Smooth muscle cell (in vitro differentiated cells): ENCODE results near the gene ATP8B1. TPM values are rescaled to one million over a fixed set of nuclear protein-coding genes. Genes with fewer than 3 reads are reported as not detected.

Experiments
- DNase-seq: peaks from one replicate; lab custom pipeline; 2025; ENCODE audit not compliant: unreplicated experiment; lab: John Stamatoyannopoulos, UW
- H2AFZ ChIP-seq: fragments of 200-600 bp; sonication (generic); 2 replicates; pipeline ENCODE4 v1.6.0; 2016; ENCODE audit warnings: antibody characterized with exemption, low read depth, mild to moderate bottlenecking
- H3F3A ChIP-seq: fragments of 200-600 bp; sonication (generic); 2 replicates; pipeline ENCODE4 v1.6.0; 2017; ENCODE audit warnings: antibody characterized with exemption, low read depth
- H3K27ac ChIP-seq: fragments of 200-600 bp; sonication (generic); 2 replicates; pipeline ENCODE4 v1.5.1; 2016; ENCODE audit warnings: low read depth, mild to moderate bottlenecking
- H3K27me3 ChIP-seq: fragments of 200-600 bp; sonication (generic); 2 replicates; pipeline ENCODE4 v1.6.1; 2016; ENCODE audit warnings: low read depth, mild to moderate bottlenecking
- H3K36me3 ChIP-seq: fragments of 200-600 bp; sonication (generic); 2 replicates; pipeline ENCODE4 v1.5.1; 2016; ENCODE audit warnings: low read depth
- H3K4me1 ChIP-seq: fragments of 200-600 bp; sonication (generic); 2 replicates; pipeline ENCODE4 v1.5.1; 2016; ENCODE audit warnings: low read depth
- H3K4me2 ChIP-seq: fragments of 200-600 bp; sonication (generic); 2 replicates; pipeline ENCODE4 v1.6.0; 2016; ENCODE audit warnings: mild to moderate bottlenecking
- H3K4me3 ChIP-seq: fragments of 200-600 bp; sonication (generic); 2 replicates; pipeline ENCODE4 v1.5.1; 2016; ENCODE audit warnings: mild to moderate bottlenecking
- H3K79me2 ChIP-seq: fragments of 200-600 bp; sonication (generic); 2 replicates; pipeline ENCODE4 v1.6.0; 2016; ENCODE audit warnings: low read depth, mild to moderate bottlenecking
- H3K9ac ChIP-seq: fragments of 200-600 bp; sonication (generic); 2 replicates; pipeline ENCODE4 v1.6.0; 2016; ENCODE audit warnings: low read depth
- H3K9me3 ChIP-seq: fragments of 200-600 bp; sonication (generic); replicated peaks from 2 replicates; pipeline ENCODE4 v1.5.1; 2016; ENCODE audit warnings: low read depth
- H4K20me1 ChIP-seq: fragments of 200-600 bp; sonication (generic); 2 replicates; pipeline ENCODE4 v1.6.0; 2016; ENCODE audit warnings: low read depth
- WGBS: methylation state at CpG from one replicate; pipeline ENCODE4 v1.1.7; 2016; ENCODE audit warnings: low lambda C conversion rate; 5-methylcytosine and 5-hydroxymethylcytosine counted together
- polyA plus RNA-seq: library from polyadenylated mRNA; unstranded; fragments of >200 nt; fragmentation: Nextera tagmentation; extraction: Ambion mirVana; gene quantifications from 2 replicates; pipeline ENCODE4 v1.2.1, GENCODE V29; 2016
- total RNA-seq: library from RNA; depleted of rRNA; stranded (reverse); fragments of >200 nt; gene quantifications from 2 replicates; pipeline ENCODE4 v1.2.3, GENCODE V29; 2014
- TF ChIP-seq, protein P1 (sequence below): fragments of 200-600 bp; sonication (generic); IDR thresholded peaks from 2 replicates; pipeline ENCODE4 v1.5.1; 2017; ENCODE audit warnings: borderline replicate concordance, mild to moderate bottlenecking, antibody characterized with exemption; ENCODE audit not compliant: insufficient read depth, poor library complexity, severe bottlenecking

Gene ATP8B1
- total and polyA plus RNA-seq, 2 experiments from 2014 or later = 1.1 to 6.1 TPM

DNA sequence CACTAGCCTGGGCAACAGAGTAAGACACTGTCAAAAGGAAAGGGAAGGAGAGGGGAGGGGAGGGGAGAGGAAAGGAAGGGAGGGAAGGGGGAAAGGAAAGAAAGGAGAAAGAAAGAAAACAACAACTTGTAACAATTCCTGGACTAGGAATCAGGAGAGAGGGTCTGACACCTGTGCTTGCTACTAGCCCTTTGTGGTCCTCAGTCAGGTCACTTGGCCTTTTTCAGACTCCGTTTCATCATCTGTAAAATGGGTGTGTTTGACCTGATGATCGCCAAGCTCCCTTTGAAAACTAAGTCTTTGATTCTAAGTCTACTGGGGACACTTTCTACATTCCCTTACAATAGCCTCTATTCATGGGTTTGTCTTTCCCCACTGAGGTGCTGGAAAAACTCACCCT lies 11.4 kb upstream of the ATP8B1 start:
- no peak overlapping the region for H3K9ac ChIP-seq
- no peaks in the 10 kb centered on the region for H3K36me3 ChIP-seq
- H3F3A ChIP-seq = no peaks in the 10 kb centered on the region
- no peaks in the 10 kb centered on the region for H4K20me1 ChIP-seq
- no peaks in the 10 kb centered on the region for H3K27me3 ChIP-seq
- no peak overlapping the region for H3K4me2 ChIP-seq
- H2AFZ ChIP-seq = no peak overlapping the region
- 85% methylated on average over 2 of the region's 2 CpGs for WGBS
- no peak overlapping the region for H3K27ac ChIP-seq
- no peak for DNase-seq
- no peaks in the 10 kb centered on the region for H3K9me3 ChIP-seq
- TF ChIP-seq, protein P1, sequence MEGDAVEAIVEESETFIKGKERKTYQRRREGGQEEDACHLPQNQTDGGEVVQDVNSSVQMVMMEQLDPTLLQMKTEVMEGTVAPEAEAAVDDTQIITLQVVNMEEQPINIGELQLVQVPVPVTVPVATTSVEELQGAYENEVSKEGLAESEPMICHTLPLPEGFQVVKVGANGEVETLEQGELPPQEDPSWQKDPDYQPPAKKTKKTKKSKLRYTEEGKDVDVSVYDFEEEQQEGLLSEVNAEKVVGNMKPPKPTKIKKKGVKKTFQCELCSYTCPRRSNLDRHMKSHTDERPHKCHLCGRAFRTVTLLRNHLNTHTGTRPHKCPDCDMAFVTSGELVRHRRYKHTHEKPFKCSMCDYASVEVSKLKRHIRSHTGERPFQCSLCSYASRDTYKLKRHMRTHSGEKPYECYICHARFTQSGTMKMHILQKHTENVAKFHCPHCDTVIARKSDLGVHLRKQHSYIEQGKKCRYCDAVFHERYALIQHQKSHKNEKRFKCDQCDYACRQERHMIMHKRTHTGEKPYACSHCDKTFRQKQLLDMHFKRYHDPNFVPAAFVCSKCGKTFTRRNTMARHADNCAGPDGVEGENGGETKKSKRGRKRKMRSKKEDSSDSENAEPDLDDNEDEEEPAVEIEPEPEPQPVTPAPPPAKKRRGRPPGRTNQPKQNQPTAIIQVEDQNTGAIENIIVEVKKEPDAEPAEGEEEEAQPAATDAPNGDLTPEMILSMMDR = no peak
- no peak overlapping the region for H3K4me3 ChIP-seq
- H3K4me1 ChIP-seq = no peaks in the 10 kb centered on the region
- H3K79me2 ChIP-seq = no peaks in the 10 kb centered on the region

DNA sequence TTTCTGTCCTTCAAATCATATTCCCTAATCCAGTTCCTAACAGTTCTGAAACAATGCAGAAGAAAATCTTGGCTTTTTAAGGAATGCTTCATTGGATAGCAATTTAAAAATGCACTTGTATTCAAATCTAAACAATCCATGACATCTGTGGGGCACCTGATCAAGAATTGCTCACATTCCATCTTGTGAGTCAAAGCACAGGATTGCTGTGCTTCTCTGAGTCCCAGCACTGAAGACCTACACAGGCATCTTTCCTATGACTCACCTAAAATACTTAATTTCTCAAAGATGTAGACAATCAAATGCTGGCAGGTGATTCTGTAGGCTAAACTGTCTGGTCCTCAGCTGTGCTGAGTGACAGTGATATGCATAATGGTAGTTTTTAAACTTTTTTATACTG lies 10.1 kb upstream of the ATP8B1 start:
- H2AFZ ChIP-seq = no peak overlapping the region
- no peak overlapping the region for H3K4me3 ChIP-seq
- no peaks in the 10 kb centered on the region for H3F3A ChIP-seq
- H3K4me1 ChIP-seq = no peaks in the 10 kb centered on the region
- no peaks in the 10 kb centered on the region for H3K79me2 ChIP-seq
- H3K4me2 ChIP-seq = no peak overlapping the region
- no peak overlapping the region for H3K27ac ChIP-seq
- no peak overlapping the region for H3K9ac ChIP-seq
- TF ChIP-seq, protein P1 = no peak
- no peaks in the 10 kb centered on the region for H3K36me3 ChIP-seq
- no peaks in the 10 kb centered on the region for H3K27me3 ChIP-seq
- no peaks in the 10 kb centered on the region for H3K9me3 ChIP-seq
- H4K20me1 ChIP-seq = no peaks in the 10 kb centered on the region
- DNase-seq = no peak

DNA sequence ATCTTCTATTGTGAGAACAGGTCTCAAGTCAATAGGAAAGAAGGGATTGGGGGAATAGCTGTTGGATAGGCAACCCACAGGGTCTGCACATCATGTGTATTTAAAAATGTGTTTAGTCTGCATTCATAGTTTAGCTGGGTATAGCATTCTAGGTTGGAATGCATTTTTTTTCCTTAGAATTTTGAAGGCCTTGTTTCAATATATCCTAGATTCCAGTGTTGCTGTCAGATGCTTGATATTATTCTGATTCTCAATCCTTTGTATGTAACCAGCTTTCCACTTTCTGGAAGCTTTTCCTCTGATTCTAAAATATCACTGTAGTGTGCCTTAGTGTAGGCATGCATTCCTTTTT lies 9.0 kb upstream of the ATP8B1 start:
- H3K27ac ChIP-seq = no peak overlapping the region
- no peak overlapping the region for H3K9ac ChIP-seq
- TF ChIP-seq, protein P1 = no peak

GRCh38 chr18:57811477-57812125 lies 8.5 kb upstream of the ATP8B1 start:
- 77% methylated on average over 4 of the region's 4 CpGs for WGBS
- H3K79me2 ChIP-seq = no peaks in the 10 kb centered on the region

More for the DNA sequence above, 9.0 kb upstream of the ATP8B1 start:
- H3K79me2 ChIP-seq = no peaks in the 10 kb centered on the region
- H4K20me1 ChIP-seq = no peaks in the 10 kb centered on the region
- H3K4me2 ChIP-seq = no peak overlapping the region
- H3K4me1 ChIP-seq = no peaks in the 10 kb centered on the region
- no peak for DNase-seq
- no peaks in the 10 kb centered on the region for H3F3A ChIP-seq
- H3K9me3 ChIP-seq = no peaks in the 10 kb centered on the region
- no peak overlapping the region for H2AFZ ChIP-seq
- H3K36me3 ChIP-seq = no peaks in the 10 kb centered on the region
- no peak overlapping the region for H3K4me3 ChIP-seq
- H3K27me3 ChIP-seq = no peaks in the 10 kb centered on the region

More at GRCh38 chr18:57811477-57812125, 8.5 kb upstream of the ATP8B1 start:
- H3F3A ChIP-seq = no peaks in the 10 kb centered on the region
- H3K4me3 ChIP-seq = no peak overlapping the region
- TF ChIP-seq, protein P1 = no peak
- no peaks in the 10 kb centered on the region for H3K9me3 ChIP-seq
- no peaks in the 10 kb centered on the region for H3K4me1 ChIP-seq
- no peak overlapping the region for H3K9ac ChIP-seq
- H3K27me3 ChIP-seq = no peaks in the 10 kb centered on the region
- no peak overlapping the region for H2AFZ ChIP-seq
- no peak overlapping the region for H3K27ac ChIP-seq
- H3K4me2 ChIP-seq = no peak overlapping the region
- no peak for DNase-seq
- H4K20me1 ChIP-seq = no peaks in the 10 kb centered on the region
- H3K36me3 ChIP-seq = no peaks in the 10 kb centered on the region
